C4-2B (cell line): ENCODE measurements around the gene TSGA10IP.
A peak's percentile ranks its signal among the peaks of the same experiment; 100 is the strongest.

Source experiments
- H3K27ac ChIP-seq: fragments of 450-650 bp; 2 replicates; pipeline ENCODE4 v1.5.1; 2017
- ZFX ChIP-seq: fragments of 450-650 bp; IDR thresholded peaks from 2 replicates; pipeline ENCODE4 v1.6.1; 2017
- TF ChIP-seq, protein P1 (sequence below): fragments of 450-650 bp; conservative IDR thresholded peaks from 2 replicates; pipeline ENCODE4 v1.5.1; 2017; ENCODE audit warnings: mild to moderate bottlenecking

The TSGA10IP gene

DNA sequence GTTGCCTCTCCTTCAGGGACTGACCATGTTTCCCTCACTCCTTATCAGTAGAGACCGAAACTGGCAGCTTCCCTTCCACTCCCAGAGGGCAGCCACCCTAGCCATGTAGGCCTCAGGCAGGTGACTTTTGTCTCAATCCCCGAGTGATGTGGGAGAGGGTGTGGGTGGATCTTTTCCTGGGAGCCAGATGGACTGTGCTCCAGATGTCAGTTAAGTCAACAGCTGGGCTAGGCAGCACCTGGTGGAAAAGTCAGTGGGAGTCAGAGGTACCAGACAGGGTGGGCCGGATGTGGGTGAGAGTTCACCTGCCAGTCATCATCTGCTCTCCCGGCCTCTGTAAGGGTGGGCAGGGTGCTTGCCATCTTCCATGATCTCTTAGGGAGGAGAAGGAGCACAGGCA, 58.9 kb downstream of the TSGA10IP start:
- H3K27ac ChIP-seq: peak overlapping the region; percentile 84
- TF ChIP-seq ZFX: no peak
- TF ChIP-seq, protein P1, sequence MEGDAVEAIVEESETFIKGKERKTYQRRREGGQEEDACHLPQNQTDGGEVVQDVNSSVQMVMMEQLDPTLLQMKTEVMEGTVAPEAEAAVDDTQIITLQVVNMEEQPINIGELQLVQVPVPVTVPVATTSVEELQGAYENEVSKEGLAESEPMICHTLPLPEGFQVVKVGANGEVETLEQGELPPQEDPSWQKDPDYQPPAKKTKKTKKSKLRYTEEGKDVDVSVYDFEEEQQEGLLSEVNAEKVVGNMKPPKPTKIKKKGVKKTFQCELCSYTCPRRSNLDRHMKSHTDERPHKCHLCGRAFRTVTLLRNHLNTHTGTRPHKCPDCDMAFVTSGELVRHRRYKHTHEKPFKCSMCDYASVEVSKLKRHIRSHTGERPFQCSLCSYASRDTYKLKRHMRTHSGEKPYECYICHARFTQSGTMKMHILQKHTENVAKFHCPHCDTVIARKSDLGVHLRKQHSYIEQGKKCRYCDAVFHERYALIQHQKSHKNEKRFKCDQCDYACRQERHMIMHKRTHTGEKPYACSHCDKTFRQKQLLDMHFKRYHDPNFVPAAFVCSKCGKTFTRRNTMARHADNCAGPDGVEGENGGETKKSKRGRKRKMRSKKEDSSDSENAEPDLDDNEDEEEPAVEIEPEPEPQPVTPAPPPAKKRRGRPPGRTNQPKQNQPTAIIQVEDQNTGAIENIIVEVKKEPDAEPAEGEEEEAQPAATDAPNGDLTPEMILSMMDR: no peak

DNA sequence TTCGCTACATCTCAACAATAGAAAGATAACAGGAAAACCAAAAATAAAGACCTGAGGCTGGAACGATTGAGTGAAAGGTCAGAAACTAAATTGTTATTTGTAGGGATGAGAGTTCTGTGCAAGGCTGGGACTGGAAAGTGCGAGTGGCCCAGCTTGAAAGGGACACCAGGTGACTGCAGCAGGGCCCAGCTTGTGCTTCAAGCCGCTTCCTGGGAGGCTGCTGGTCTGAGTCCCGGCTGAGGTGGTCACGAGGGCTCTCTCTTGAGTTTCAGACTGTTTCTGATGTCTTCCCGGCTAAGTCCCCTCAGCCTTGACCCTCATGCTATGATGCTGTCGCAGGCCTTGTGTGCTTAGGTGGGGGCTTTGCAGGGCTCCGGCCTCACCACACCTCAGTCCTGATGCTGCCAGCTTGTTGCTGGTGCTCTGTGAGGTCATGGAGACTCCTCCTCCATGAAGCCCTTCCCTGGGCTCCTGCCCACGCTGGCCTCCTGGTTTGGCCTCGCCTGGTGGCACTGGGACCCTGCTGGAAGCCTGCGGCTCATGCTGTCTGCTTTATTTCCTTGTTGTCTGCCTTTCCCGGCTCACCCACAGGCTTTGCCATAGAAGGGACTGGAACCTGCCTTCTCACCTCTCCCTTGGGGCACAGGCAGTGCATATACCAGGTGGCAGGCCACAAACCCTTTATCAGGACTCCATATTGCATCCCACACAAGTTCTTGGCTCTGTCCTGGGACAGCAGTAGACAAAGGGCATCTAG, 61.0 kb downstream of the TSGA10IP start:
- H3K27ac ChIP-seq: no peak overlapping the region
- TF ChIP-seq, protein P1: no peak
- TF ChIP-seq ZFX: no peak

DNA sequence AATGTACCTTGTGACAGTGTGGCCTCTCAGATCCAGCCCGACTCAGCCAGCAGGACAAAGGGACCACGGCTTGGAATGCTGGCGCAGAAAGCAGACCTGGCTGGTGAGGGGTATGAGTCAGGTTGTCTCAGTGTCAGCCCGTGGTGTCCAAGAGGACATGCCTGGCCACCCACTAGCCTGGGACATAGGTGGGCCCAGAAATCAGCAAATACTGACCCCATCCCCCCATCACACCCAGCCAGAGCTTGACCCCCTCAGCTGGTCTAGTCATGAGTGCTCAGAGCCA, 61.6 kb downstream of the TSGA10IP start:
- no peak for TF ChIP-seq ZFX
- TF ChIP-seq, protein P1: no peak
- H3K27ac ChIP-seq: no peak overlapping the region

DNA sequence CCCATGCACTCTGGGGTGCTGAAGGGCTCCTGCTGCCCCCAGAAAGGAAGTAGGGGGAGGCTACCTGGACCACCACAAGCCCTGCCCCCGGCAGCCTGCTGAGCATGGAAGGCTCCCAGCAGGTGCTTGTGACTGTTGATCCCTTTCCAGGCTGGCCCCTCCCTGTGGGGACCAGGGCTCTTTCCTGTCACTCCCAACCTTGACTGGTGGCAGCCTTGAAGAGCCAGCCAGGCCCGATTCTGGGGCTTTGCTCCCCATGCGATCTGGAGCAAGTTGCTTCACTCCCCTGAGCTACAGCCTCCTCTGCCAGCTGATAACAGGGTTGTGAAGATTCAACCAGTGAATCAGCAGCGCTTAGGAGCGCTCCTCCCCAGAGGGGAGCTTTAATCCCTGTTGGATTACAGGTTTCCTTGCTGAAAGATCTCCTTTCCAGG, 61.9 kb downstream of the TSGA10IP start:
- TF ChIP-seq, protein P1: no peak
- TF ChIP-seq ZFX: no peak
- H3K27ac ChIP-seq: no peak overlapping the region

DNA sequence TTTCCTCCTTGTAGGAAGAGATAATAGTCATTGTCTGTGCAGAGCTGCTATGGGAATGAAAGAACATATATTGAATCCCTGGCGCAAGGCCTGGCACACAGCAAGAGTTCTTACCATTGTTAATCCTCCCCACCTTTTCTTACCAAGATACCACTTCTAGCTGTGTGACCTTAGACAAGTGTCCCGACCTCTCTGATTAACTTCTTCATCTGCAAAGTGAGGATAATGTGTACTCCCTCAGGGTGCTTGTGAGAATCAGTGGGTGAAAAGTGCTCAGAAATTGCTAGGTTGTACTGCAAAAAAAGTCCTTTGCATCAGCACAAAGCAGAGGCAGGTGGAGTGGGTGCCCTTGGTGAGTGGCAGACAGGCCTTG, 62.8 kb downstream of the TSGA10IP start:
- TF ChIP-seq ZFX: no peak
- TF ChIP-seq, protein P1: no peak
- no peak overlapping the region for H3K27ac ChIP-seq

DNA sequence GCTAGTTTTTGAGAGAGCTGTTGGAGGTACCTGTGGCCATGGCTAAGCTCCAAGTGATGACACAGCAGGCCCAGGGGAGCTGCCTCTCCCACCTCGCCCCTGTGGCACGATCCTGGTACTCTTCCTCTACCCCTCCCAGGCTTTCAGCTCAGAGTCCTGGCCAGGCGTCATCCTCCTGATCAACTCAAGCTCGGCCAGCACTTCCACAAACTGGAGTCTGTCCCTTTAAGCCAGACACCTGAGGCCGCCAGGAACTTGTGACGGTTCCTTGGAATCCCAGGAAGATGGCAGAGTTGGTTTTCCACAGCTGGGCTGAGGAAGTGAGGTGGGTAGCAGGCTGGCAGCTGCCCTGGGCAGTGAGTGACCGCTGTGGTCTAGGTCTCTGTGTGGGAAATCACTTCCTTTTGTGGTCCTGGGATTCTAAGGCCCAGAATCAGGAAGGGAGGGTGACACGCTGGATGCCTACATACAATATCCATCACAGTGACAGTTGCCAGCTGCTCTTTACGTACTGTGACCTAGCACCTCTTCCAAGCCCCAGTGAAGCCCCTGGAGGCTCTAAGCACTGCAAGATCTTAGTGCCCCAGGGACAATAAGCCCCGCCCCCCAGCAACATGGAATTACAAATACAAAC, 63.3 kb downstream of the TSGA10IP start:
- TF ChIP-seq ZFX: no peak
- TF ChIP-seq, protein P1: no peak
- H3K27ac ChIP-seq: no peak overlapping the region
